Mesendoderm (in vitro differentiated cells): ENCODE measurements around the gene FEM1C.

Experiments
- DNase-seq: peaks from one replicate; pipeline ENCODE4 v3.0.0; 2013
- H2AK5ac ChIP-seq: 2 replicates; pipeline ENCODE4 v1.6.1; 2013; ENCODE audit warnings: low read length, inconsistent platforms
- H2BK120ac ChIP-seq: 2 replicates; pipeline ENCODE4 v1.6.1; 2013; ENCODE audit warnings: low read depth, mild to moderate bottlenecking, low read length, moderate library complexity, mixed read lengths
- H2BK15ac ChIP-seq: replicated peaks from 2 replicates; pipeline ENCODE4 v1.6.1; 2013; ENCODE audit warnings: low read depth, mild to moderate bottlenecking, moderate library complexity
- H2BK5ac ChIP-seq: 2 replicates; pipeline ENCODE4 v1.6.1; 2013; ENCODE audit warnings: low read length, inconsistent platforms
- H3K18ac ChIP-seq: 2 replicates; pipeline ENCODE4 v1.6.1; 2013; ENCODE audit warnings: mild to moderate bottlenecking, low read length, mixed read lengths
- H3K23ac ChIP-seq: one replicate; pipeline ENCODE4 v1.6.1; 2013; ENCODE audit warnings: low read length
- H3K27ac ChIP-seq: 2 replicates; pipeline ENCODE4 v1.5.1; 2013; ENCODE audit warnings: low read depth, mild to moderate bottlenecking, inconsistent platforms, low read length, moderate library complexity
- H3K27me3 ChIP-seq: 2 replicates; pipeline ENCODE4 v1.6.1; 2013; ENCODE audit warnings: low read length, control low read depth, mild to moderate bottlenecking, inconsistent platforms; ENCODE audit not compliant: insufficient read depth, poor library complexity
- H3K36me3 ChIP-seq: 2 replicates; pipeline ENCODE4 v1.6.1; 2013; ENCODE audit warnings: low read length, inconsistent platforms; ENCODE audit not compliant: control insufficient read depth, insufficient read depth
- H3K4ac ChIP-seq: one replicate; pipeline ENCODE4 v1.6.1; 2013; ENCODE audit warnings: low read depth, mild to moderate bottlenecking, low read length, moderate library complexity
- H3K4me1 ChIP-seq: 2 replicates; pipeline ENCODE4 v1.6.1; 2013; ENCODE audit warnings: low read depth, low read length, inconsistent platforms; ENCODE audit not compliant: control insufficient read depth
- H3K4me2 ChIP-seq: 2 replicates; pipeline ENCODE4 v1.6.1; 2013; ENCODE audit warnings: low read length
- H3K4me3 ChIP-seq: 2 replicates; pipeline ENCODE4 v1.5.1; 2013; ENCODE audit warnings: mild to moderate bottlenecking, low read length
- H3K56ac ChIP-seq: one replicate; pipeline ENCODE4 v1.6.1; 2013; ENCODE audit warnings: low read length
- H3K79me1 ChIP-seq: 2 replicates; pipeline ENCODE4 v1.6.1; 2013; ENCODE audit warnings: low read length, inconsistent platforms
- H3K79me2 ChIP-seq: 2 replicates; pipeline ENCODE4 v1.6.1; 2013; ENCODE audit warnings: mild to moderate bottlenecking, low read length; ENCODE audit not compliant: control insufficient read depth, insufficient read depth
- H3K9ac ChIP-seq: 2 replicates; pipeline ENCODE4 v1.6.1; 2013; ENCODE audit warnings: low read length, inconsistent platforms
- H4K5ac ChIP-seq: one replicate; pipeline ENCODE4 v1.6.1; 2013; ENCODE audit warnings: low read length
- H4K8ac ChIP-seq: one replicate; pipeline ENCODE4 v1.6.1; 2013; ENCODE audit warnings: low read depth, mild to moderate bottlenecking, control low read depth, low read length, moderate library complexity
- WGBS: extraction: QIAGEN DNeasy Blood & Tissue Kit; methylation state at CpG from one replicate; pipeline ENCODE4 v1.1.7; 2013; ENCODE audit warnings: low lambda C conversion rate, missing lambda C conversion rate; ENCODE audit not compliant: insufficient coverage; ENCODE audit errors: extremely low coverage; 5-methylcytosine and 5-hydroxymethylcytosine counted together

The FEM1C gene

DNA sequence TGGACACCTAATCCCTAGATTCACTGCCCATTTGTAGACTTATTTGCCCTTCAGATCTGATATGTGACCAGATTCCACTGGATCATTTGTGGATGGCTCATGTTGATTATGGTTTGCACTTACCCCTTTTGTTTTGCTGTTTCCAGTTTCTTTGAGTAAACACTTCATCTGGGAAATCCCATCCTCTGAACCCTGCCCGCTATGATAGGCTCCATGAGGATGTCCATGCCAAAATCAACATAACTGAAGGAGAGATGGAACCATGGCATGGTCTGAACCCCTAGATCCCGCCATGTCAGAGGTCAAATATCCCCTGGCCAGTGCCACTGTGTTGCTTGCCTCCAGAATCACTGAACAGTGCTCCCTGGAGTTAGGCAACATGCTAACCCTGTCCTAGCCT, 11.7 kb upstream of the FEM1C start:
- H3K4me3 ChIP-seq, result no peak overlapping the region
- no peaks in the 10 kb centered on the region for H3K79me2 ChIP-seq
- no peak overlapping the region for H2BK15ac ChIP-seq
- H2BK5ac ChIP-seq, result no peak overlapping the region
- H3K27ac ChIP-seq, result no peak overlapping the region
- H3K56ac ChIP-seq, result no peak overlapping the region
- no peak overlapping the region for H3K4ac ChIP-seq
- H4K8ac ChIP-seq, result no peak overlapping the region
- no peak overlapping the region for H3K9ac ChIP-seq
- DNase-seq, result no peak
- H3K27me3 ChIP-seq, result no peaks in the 10 kb centered on the region
- H3K4me1 ChIP-seq, result peaks cover 6% of the 10 kb centered on the region
- H3K4me2 ChIP-seq, result no peak overlapping the region
- no peak overlapping the region for H2BK120ac ChIP-seq
- no peak overlapping the region for H4K5ac ChIP-seq
- no peak overlapping the region for H2AK5ac ChIP-seq
- H3K18ac ChIP-seq, result no peak overlapping the region
- H3K23ac ChIP-seq, result no peak overlapping the region
- whole genome bisulfite sequencing, result no CpG with 5 or more reads among the region's 2 CpGs
- no peaks in the 10 kb centered on the region for H3K79me1 ChIP-seq
- H3K36me3 ChIP-seq, result no peaks in the 10 kb centered on the region

DNA sequence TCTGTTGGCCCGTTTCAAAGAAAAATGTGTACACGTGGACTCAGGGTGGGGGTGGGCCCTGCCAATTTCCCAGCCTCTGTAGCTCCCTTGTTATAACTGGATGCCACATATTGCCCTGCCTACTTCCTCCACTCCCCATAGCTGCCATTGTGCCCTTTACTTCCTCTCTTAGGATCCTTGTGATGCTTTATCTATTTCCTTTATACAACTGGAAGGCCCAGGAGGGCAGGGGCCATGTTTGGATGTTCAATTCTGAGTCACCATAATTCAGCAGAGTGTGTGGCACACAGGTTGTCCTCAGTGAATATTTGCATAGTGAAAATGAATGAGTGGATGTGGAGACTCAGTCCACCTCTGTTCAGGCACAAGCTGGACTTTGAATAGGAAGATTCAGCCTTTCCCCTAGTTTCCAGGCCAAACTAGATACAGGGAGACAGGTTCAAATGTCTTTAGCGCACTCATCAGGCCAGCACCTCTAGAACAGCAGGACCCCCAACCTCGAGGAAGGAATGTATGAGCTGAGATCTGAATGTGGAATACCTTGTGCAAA, 10.6 kb upstream of the FEM1C start:
- H2BK120ac ChIP-seq, result no peak overlapping the region
- no peak for DNase-seq
- no peaks in the 10 kb centered on the region for H3K79me2 ChIP-seq
- H2AK5ac ChIP-seq, result no peak overlapping the region
- no peak overlapping the region for H4K8ac ChIP-seq
- WGBS, result no CpG with 5 or more reads among the region's 4 CpGs
- no peaks in the 10 kb centered on the region for H3K79me1 ChIP-seq
- H2BK5ac ChIP-seq, result no peak overlapping the region
- H3K36me3 ChIP-seq, result no peaks in the 10 kb centered on the region
- no peaks in the 10 kb centered on the region for H3K27me3 ChIP-seq
- H3K4ac ChIP-seq, result no peak overlapping the region
- peaks cover 8% of the 10 kb centered on the region for H3K4me1 ChIP-seq
- no peak overlapping the region for H3K4me2 ChIP-seq
- no peak overlapping the region for H2BK15ac ChIP-seq
- no peak overlapping the region for H3K4me3 ChIP-seq
- H3K56ac ChIP-seq, result no peak overlapping the region
- no peak overlapping the region for H4K5ac ChIP-seq
- no peak overlapping the region for H3K9ac ChIP-seq
- H3K18ac ChIP-seq, result no peak overlapping the region
- no peak overlapping the region for H3K23ac ChIP-seq
- H3K27ac ChIP-seq, result no peak overlapping the region

DNA sequence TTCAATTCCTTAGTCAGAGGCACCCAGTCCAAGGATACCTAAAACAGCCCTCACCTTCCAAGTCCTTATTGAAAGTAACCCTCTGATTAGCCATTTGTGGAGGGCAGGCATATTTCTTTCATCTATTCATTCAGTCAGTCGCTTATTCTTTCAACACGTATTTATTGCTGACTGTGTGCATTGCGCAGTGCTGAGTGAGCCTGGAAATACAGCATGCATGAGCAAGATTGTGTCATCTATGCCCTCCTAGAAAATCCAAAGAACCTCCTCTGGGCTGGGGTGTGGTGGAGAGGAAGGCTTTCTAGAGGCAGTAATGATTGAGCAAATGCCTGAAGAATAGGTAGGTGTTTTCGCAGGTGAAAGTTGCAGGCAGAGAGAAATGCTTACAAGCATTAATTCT, 8.5 kb upstream of the FEM1C start:
- H3K4me2 ChIP-seq, result no peak overlapping the region
- no peak overlapping the region for H3K4me3 ChIP-seq
- no peak overlapping the region for H3K4ac ChIP-seq
- H2BK120ac ChIP-seq, result no peak overlapping the region
- no peaks in the 10 kb centered on the region for H3K27me3 ChIP-seq
- H3K4me1 ChIP-seq, result peaks cover 8% of the 10 kb centered on the region
- no peak overlapping the region for H2BK5ac ChIP-seq
- no peaks in the 10 kb centered on the region for H3K36me3 ChIP-seq
- WGBS, result no CpG with 5 or more reads among the region's 4 CpGs
- no peak overlapping the region for H3K27ac ChIP-seq
- no peak overlapping the region for H4K5ac ChIP-seq
- no peak overlapping the region for H3K9ac ChIP-seq
- H3K79me2 ChIP-seq, result no peaks in the 10 kb centered on the region
- no peak overlapping the region for H2BK15ac ChIP-seq
- no peak overlapping the region for H2AK5ac ChIP-seq
- no peaks in the 10 kb centered on the region for H3K79me1 ChIP-seq
- H3K18ac ChIP-seq, result no peak overlapping the region
- no peak overlapping the region for H4K8ac ChIP-seq
- no peak for DNase-seq
- no peak overlapping the region for H3K56ac ChIP-seq
- no peak overlapping the region for H3K23ac ChIP-seq

DNA sequence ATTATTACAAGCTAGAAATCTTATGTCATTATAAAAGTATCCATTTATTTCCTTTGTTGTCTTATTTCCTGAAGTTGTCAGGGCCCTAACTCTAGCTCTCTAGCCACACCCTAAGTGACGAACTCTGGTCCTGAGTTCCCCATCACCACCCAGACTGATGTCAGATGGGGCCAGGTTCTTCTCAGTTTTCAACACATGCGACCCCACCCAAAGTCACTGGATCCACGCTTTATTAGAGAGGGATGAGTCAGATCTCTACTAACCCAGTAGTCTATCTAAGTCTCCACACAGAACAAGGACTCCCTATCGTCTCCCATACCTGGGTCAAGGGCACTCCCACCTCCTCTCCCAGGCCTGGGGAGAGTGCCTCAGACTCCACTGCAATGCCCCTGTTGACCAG, 6.8 kb upstream of the FEM1C start:
- H3K56ac ChIP-seq, result peak overlapping the region; percentile 45
- no peak overlapping the region for H2BK15ac ChIP-seq
- WGBS, result no CpG with 5 or more reads among the region's 4 CpGs
- no peak overlapping the region for H3K4me2 ChIP-seq
- H3K27ac ChIP-seq, result no peak overlapping the region
- no peak overlapping the region for H3K4me3 ChIP-seq
- no peak overlapping the region for H3K4ac ChIP-seq
- H3K9ac ChIP-seq, result no peak overlapping the region
- H2BK120ac ChIP-seq, result no peak overlapping the region
- H2BK5ac ChIP-seq, result no peak overlapping the region
- no peaks in the 10 kb centered on the region for H3K27me3 ChIP-seq
- H2AK5ac ChIP-seq, result no peak overlapping the region
- no peaks in the 10 kb centered on the region for H3K79me2 ChIP-seq
- no peak overlapping the region for H4K5ac ChIP-seq
- H3K23ac ChIP-seq, result no peak overlapping the region
- H3K18ac ChIP-seq, result no peak overlapping the region
- no peaks in the 10 kb centered on the region for H3K79me1 ChIP-seq
- no peak overlapping the region for H4K8ac ChIP-seq
- DNase-seq, result no peak
- H3K4me1 ChIP-seq, result peaks cover 5% of the 10 kb centered on the region
- no peaks in the 10 kb centered on the region for H3K36me3 ChIP-seq

DNA sequence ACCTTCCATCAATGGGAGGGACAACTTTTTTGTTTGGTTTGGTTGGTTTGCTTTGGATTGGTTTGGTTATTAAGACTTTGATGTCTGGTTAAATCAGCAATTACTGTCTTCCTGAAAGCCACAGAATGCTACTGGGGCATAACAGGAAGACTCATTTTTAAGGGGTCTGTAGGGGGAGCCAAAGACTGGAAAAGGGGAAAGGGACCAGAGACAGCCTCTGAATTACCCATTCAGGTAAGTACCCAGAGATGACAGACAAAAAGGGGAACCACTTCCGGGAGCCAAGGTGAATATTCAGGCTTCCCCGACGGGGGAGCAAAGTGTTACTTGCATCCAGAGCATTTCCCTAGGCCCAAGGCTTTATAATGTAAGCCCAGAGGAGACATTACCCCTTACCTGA, 4.6 kb upstream of the FEM1C start:
- no peaks in the 10 kb centered on the region for H3K27me3 ChIP-seq
- no peak overlapping the region for H3K4me2 ChIP-seq
- no peak overlapping the region for H3K4me3 ChIP-seq
- DNase-seq, result peak; percentile 85
- no peak overlapping the region for H3K23ac ChIP-seq
- no peak overlapping the region for H3K9ac ChIP-seq
- no peak overlapping the region for H2BK15ac ChIP-seq
- H3K27ac ChIP-seq, result no peak overlapping the region
- no peak overlapping the region for H4K5ac ChIP-seq
- peaks cover 5% of the 10 kb centered on the region for H3K4me1 ChIP-seq
- H3K79me1 ChIP-seq, result no peaks in the 10 kb centered on the region
- WGBS, result no CpG with 5 or more reads among the region's 3 CpGs
- H2BK5ac ChIP-seq, result no peak overlapping the region
- H2AK5ac ChIP-seq, result no peak overlapping the region
- no peak overlapping the region for H4K8ac ChIP-seq
- no peak overlapping the region for H3K18ac ChIP-seq
- H3K4ac ChIP-seq, result no peak overlapping the region
- H2BK120ac ChIP-seq, result no peak overlapping the region
- H3K79me2 ChIP-seq, result no peaks in the 10 kb centered on the region
- H3K56ac ChIP-seq, result no peak overlapping the region
- H3K36me3 ChIP-seq, result no peaks in the 10 kb centered on the region

DNA sequence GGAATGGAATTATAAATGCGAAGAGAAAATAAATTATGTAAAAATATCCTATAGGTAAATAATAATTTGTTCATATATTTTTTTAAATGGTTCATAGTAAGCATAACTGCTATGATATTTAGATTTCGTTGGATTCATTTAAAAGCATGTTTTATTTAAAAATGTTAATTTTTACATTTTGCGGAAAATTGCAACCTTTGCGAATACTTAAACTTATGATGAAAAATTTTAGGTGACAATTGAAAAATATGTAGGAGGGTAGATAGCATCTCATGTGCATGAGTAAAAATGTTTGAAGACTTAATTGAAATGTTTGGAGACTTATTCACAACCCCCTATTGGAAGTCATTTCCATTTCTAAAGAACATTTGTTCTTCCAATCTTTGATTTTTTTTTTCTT, 4.1 kb upstream of the FEM1C start:
- no peak overlapping the region for H2BK5ac ChIP-seq
- H4K5ac ChIP-seq, result no peak overlapping the region
- H3K4me3 ChIP-seq, result no peak overlapping the region
- no peak overlapping the region for H2BK15ac ChIP-seq
- no peak overlapping the region for H2BK120ac ChIP-seq
- no peak overlapping the region for H3K23ac ChIP-seq
- H2AK5ac ChIP-seq, result no peak overlapping the region
- no peak overlapping the region for H3K56ac ChIP-seq
- H4K8ac ChIP-seq, result no peak overlapping the region
- no peaks in the 10 kb centered on the region for H3K36me3 ChIP-seq
- 100% methylated on average over 1 of the region's 4 CpGs for WGBS
- peaks cover 3% of the 10 kb centered on the region for H3K79me2 ChIP-seq
- H3K27me3 ChIP-seq, result no peaks in the 10 kb centered on the region
- H3K4ac ChIP-seq, result no peak overlapping the region
- H3K9ac ChIP-seq, result no peak overlapping the region
- H3K27ac ChIP-seq, result no peak overlapping the region
- no peaks in the 10 kb centered on the region for H3K79me1 ChIP-seq
- H3K4me2 ChIP-seq, result no peak overlapping the region
- DNase-seq, result no peak
- H3K4me1 ChIP-seq, result peaks cover 5% of the 10 kb centered on the region
- no peak overlapping the region for H3K18ac ChIP-seq
